H1 (cell line): ENCODE results near the gene CD79A.

Experiments
- JUND ChIP-seq: IDR thresholded peaks from 2 replicates; pipeline ENCODE4 v1.6.1; 2011; ENCODE audit warnings: mild to moderate bottlenecking, improper control_type of control experiment, low read length
- TAF1 ChIP-seq: IDR thresholded peaks from 2 replicates; pipeline ENCODE4 v1.6.1; 2011; ENCODE audit warnings: mild to moderate bottlenecking, low read depth, low read length

DNA sequence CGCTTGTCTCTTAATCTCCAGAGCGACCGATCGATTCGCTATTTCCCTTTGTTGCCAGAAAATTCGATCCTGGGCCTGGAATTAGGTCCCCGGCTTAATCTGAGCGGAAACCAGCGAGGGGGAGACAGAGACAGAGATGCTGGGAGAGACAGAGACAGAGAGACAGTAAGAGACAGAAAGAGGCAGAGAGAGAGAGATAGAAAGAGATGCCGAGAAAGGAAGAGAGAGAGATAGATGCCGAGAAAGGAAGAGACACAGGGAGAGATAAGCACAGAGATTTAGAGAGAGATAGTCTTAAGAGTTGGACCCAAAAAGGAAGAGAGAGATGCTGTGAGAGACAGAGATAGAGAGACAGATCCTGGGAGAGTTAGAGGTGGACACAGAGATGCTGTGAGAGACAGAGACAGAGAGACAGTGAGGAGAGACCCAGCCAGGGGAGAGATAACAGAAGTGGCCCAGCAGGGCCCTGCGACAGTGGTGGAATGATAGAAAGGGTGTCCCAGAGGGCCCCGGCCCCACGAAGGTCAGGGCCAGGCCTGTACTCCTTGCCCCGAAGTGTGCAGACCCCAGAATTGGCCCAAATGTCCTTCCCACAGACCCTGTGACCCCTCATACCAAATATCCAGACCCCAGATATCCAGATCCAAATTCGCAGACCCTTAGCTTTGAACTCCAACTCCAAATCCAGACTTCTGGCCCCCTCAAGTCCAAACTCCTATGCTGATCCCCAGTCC, 49.9 kb downstream of the CD79A start:
- TF ChIP-seq TAF1 (no peak), JUND (no peak)
